HL-60 (cell line): ENCODE measurements around the gene RPL26.

Source experiments
- CTCF ChIP-seq: IDR thresholded peaks from one replicate; pipeline ENCODE4 v1.5.1; 2011; ENCODE audit warnings: low read length, control low read depth, inconsistent platforms; ENCODE audit not compliant: insufficient read depth
- GABPA ChIP-seq: IDR thresholded peaks from 2 replicates; pipeline ENCODE4 v1.6.1; 2012; ENCODE audit warnings: low read depth
- POLR2AphosphoS5 ChIP-seq: IDR thresholded peaks from 2 replicates; pipeline ENCODE4 v1.6.1; 2012; ENCODE audit warnings: low read depth
- REST ChIP-seq: IDR thresholded peaks from 2 replicates; pipeline ENCODE4 v1.6.1; 2012; ENCODE audit warnings: low read depth; ENCODE audit not compliant: insufficient replicate concordance
- SPI1 ChIP-seq: IDR thresholded peaks from 2 replicates; pipeline ENCODE4 v1.6.1; 2012; ENCODE audit warnings: low read depth, mild to moderate bottlenecking, borderline replicate concordance

DNA sequence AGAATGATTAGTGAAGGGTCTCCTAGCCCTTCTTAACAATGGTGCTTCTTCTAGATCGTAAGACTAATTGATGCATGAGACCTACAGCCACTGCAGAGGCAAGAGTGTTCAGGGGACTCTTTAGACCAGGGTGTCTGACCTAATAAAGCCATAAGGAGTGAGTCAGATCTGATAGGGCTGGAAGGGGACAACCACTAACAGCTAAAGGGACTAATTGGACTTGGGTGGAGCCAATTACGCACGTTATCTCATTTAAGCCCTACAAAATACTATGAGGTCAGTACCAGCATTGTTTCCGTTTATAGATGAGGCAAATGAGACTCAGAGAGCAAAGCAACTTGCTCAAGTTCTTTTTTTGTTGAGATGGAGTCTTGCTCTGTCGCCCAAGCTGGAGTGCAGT lies 29.1 kb upstream of the RPL26 start:
- TF ChIP-seq CTCF (no peak), POLR2AphosphoS5 (no peak), REST (no peak), GABPA (no peak), SPI1 (no peak)
